ENCODE results near the gene PEX10.

DNA sequence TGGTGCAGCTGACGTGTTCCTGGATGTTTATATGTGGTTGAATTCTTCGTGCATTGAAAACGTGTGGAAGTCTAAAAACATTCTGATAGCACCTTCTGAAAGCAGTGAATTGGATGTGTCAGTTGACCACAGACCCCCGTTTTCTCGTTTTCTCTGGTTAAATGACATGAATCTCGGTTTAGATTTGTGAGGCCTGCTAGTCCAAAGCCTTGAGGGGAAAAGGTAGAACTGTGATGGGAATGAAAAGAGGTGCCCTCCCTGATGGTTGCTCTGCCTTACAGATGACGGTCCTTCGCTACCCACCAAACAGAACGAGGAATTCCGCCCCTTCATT lies 11.8 kb downstream of the PEX10 start:
- TF ChIP-seq POLR2A (IDR thresholded peaks at IDR 0.05): no peak
- no peak for TF ChIP-seq CTCF (IDR thresholded peaks at IDR 0.05)

Data from esophagus squamous epithelium (tissue), 4 donors.